Muscle of arm (tissue), 12 donors: Measurements from ENCODE around the gene MGLL. TPM values are rescaled to one million over a fixed set of nuclear protein-coding genes. Genes with fewer than 3 reads are reported as not detected.
A peak's percentile ranks its signal among the peaks of the same experiment; 100 is the strongest.
"Not testable (repeated sequence)": the region's sequence is repeated elsewhere in the genome, so short reads cannot be mapped to it uniquely, and the experiment has no call there.

Experiments
- DNase-seq: peaks from one replicate; pipeline ENCODE4 v3.0.0-alpha.2; 2013
- polyA plus RNA-seq, 12 donors: library from polyadenylated mRNA; unstranded; fragments of 120-200 nt; gene quantifications; one replicate each; pipeline ENCODE4 v1.2.1, GENCODE V29; 2013; ENCODE audit not compliant: insufficient read length in 12 of 12

The MGLL gene
- polyA plus RNA-seq, 12 donors: 16.2 to 29.9 (median 24.6) TPM; not detected in 1

DNA sequence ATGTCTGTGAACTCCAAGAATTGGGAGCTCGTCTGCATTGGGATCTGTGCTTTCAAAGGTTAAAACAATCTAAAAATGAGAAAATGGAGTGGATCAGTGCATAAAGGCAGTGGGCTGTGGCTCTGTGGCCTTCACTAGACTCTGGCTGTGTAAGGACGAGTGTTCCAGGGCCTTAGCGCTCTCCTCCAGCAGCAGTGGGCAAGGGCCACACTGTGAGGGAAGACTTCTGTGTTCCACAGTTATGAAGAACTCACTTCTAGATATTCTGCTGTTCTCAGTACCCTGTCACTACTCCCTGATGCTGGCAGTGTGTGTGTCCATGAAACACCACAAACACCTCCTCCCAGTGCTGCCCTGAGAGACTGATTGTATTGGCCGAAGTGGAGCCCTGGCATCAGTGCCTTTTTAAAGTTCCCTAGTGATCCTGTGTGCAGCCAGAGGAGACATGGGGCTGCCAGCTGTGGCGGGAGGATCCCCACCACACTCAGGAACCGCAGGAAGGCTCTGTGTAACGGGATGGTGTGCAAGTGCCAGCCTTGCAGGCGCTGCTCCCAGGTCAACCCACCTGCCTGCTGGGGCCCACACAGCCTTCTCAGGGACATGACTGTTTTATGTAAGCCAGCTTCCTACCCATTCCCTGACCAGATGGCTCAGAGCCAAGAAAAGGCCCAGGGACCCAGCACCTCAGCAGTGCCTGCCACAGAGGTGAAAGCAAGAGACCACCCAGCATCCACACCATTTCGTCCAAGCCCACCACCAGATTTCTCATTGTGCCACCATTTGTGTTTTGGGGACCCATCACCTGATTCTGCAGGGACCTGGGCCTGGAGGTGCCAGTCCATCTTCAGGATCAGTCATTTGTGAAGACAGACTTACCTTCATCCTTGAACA, 109.2 kb downstream of the MGLL start:
- no peak for DNase-seq

DNA sequence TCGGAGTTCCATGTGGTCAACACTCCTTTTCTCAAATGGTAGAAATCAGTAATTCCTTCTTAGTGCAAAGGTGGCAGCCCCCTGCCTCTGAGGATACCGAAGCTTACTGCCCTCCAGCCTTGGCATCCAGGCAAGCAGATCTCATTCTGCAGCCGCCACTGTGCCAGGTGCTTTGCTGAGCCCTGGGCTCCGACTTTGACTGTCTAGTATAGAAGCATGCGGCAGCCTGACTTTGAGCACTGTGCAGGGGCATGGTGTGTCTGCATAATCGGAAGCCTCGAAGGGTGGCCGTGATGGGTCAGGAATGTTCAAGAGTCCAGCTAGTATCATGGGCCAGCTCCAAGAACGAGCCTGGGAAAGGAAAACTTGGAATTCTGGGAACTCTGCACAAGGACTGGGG, 109.9 kb downstream of the MGLL start:
- no peak for DNase-seq

DNA sequence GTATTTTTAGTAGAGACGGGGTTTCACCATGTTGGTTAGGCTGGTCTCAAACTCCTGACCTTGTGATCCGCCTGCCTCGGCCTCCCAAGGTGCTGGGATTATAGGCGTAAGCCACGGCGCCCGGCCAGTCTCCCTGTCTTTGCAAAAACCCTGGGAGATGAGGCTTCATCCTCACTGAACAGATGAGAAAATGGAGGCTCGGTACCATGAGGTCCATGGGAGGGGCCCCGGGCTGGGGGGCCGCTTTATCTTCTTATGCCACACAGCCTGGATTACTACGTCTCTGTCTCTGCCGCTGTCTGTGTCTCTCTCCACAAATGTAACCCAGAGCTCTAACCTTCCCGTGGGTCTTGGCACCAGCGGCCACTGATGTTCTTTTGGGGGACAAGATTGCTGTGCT, 110.4 kb downstream of the MGLL start:
- DNase-seq: no peak

DNA sequence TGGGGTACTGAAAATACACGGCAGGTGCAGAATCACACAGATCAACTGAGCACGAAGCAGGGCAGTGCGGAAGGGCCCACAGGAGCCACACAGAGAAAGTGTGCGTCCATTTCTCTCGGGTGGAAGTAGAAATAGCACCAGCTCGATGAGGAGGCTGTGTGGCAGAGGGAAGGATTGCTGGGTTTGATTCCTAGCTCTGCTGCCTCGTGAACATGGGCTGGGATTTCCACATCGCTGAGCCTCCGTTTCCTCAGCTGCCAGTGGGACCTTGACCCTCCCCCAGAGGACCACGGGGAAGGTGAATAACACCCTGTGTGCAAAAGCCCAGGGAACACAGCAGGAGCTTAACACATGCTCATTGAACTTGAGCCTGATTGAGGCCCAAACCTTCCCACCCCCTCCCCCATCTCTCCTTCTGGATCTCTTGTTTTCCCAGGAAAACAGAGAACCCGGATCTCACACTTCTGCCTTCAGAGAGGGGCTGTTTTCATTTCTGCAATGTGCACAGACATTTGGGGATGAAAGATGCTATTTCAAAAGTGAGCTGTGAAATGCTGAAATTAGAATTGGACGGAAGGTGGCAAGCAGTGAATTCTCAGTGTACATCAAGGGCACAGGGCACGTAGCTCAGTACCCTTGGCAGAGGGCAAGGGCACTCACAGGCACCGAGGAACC, 111.2 kb downstream of the MGLL start:
- DNase-seq: no peak

DNA sequence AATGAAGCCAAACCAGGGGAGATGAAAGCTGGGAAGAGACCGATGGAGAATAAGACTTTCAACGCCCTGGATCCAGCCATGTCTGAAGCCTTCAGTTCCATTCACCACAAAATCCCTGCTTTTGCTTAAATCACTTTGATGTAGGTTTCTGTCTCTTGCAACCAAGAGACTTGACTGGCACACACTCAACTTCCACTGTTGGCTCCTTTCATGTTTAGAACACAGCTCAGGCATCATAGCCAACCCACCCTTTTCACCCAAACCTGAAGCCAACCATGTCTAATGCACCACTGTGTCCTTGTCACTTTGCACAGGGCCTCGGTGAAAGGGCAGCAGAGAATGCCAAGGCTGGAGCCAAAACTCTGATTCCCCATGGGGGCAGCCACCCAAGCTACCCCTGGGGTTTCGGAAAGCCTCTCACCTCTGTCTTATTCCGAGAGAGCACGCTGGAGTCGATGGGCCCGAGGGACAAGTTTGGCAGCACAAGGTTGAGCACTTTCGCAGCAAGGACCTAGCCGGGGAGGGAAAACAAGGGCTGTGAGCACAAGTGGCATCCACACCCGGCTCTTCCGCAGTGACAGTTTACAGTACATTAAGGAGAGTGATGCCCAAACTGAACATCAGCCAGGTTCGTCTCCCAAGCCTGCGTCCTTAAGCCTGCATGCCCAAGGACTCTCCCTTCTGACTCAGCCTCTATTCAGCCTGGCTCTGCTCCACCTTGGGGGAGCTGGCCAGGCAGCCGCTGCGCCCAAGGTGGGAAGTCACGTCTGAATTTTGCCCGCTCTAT, 112.0 kb downstream of the MGLL start:
- no peak for DNase-seq

DNA sequence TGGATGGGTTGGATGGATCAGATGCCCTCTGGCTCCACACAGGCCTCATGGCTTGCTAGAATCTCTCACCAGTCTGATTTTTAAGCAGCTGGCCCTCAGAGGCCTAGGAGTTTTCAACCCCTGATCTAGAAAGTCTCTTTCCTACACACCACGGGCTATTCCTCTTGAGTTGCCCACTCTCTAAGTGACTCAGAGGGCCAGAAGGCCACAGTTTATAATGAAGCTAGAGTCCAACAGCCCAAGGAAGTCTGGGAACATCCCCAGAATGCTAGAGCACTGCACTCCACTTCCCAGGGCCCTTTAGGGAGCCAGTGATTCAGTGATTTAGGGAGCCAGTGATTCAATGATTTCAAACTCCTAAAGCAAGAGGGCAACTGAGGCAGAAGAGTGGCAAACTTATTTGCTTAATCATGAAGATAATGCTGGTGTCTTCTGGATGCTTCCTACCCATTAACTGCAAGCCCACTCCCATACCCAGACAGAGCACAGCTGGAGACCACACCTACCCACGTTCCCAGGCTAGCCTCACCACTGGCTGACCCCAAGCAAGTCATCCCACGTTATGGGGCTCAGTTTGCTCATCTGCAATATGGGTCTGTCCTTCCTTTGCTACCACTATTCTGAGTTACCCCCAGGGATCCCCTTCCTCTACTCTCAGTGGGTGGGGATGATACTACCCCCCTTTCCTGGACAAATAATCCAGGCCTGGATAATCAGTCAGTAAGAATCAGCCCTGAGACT, 112.8 kb downstream of the MGLL start:
- no peak for DNase-seq

DNA sequence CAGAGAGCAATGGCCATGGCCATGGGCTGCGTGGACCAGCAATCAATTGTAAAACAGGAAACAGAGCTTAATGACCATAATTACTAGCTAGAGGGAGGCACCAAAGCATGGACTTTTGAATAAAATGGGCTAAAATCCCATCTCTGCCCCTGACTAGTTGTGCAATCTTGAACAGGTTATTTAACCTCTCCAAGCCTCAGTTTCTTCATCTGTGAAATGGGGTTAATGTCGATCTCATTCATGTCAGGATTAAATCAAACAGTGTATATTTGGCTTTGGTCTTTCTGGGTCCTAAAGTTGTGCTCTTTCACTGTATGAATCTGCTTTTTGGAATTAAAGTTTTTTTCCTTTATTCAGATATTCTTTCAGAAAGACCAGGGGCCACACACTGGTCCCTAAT, 113.5 kb downstream of the MGLL start:
- no peak for DNase-seq

DNA sequence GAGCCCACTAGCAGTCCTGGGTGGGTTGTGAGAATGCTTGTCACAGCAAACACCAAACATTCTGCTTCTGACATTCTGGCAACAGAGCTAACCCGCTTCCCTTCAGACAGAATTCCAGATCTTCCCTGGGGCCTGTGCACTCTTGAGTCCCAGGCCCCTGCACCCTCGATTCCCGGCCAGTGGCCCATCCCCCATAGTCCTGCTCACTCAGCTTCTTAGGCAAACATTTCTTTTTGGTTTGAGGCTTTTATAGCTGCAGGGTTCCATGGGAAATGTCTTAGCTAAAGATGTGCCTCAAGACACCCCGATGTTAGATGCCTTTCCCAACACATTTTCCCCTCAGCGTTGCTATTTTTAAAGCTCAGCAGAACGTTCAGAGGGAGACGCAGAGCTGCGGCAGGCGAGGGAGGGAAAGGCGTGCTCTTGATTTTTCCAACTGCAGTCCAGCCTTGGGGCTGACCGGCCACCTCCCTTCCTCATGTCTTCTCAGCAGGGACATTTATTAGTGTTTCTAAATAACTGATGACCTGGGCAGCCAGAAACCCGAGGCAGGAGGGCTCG, 114.4 kb downstream of the MGLL start:
- DNase-seq: no peak

DNA sequence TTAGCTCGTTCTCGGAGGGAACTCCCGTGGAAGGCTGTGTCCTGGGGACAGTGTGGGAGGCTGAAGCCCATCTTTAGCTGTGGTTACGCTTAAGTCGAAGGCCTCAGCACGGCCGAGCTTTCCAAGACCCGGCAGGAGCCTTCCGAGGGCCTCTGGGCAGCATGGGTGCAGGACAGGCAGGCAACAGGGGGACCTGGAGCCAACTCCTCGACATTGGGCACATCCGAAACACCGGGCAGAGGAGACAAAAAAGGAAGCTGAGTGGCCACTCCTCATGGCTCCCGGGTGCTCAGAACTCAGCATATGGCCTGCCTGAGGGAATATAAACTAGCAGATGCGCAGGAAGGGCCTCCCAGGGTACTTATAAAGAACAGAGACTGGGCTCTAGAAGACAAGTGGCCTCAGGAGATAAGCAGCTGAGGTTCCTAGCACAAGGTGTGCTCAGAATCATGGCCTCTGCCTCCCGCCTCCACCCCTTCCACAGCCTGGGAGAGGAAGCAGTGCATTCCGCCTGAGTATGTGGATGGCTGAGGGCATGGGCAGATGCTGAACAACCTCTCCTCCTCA, 115.4 kb downstream of the MGLL start:
- no peak for DNase-seq

DNA sequence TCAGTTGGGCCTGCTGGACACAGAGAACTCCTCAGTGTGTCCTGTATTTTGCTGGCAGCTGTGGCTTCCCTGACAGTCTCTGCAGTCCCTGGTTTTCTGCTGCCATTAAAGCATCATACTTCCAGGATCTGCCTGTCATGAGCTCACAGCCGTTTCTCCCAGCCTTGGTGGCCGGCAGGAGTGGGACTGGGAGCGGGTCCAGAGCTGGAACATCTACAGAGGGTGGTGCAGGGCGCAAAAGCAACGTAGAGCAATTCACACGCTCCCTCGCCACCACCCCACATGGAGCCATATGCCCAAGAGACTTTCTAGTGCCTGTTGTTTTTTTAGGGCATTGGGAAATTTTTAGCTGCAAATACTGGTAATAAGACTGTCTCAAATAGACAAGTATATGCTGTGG, 116.0 kb downstream of the MGLL start:
- DNase-seq: no peak

DNA sequence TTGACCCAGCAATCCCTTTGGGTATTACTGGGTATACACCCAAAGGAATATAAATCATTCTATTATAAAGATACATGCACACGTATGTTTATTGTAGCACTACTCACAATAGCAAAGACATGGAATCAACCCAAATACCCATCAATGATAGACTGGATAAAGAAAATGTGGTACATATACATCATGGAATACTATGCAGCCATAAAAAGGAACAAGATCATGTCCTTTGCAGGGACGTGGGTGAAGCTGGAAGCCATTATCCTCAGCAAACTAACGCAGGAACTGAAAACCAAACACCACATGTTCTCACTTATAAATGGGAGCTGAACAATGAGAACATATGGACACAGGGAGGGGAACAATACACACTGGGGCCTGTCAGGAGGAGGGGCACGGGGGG, 117.5 kb downstream of the MGLL start:
- DNase-seq: not testable (repeated sequence)

DNA sequence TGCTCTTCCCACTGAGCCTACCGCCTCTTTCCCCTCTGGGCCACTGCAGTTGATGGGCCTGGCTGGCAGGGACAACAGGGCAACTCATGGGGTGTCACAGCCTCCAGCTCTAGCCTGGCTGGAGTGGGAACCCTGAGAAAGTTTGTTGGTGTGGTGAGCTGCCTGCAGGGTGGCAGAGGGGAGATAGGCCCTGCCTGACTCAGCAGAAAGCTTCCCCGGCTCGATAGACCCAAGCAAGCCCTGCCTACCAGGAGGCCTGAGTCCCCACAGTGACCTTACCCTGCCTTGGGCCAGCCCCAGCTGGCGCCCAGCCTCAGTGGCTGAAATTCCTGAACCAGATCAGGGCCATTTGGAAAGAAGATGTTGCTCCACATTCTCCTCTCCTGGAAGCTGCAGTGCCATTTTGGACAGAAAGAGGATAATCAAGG, 120.2 kb downstream of the MGLL start:
- DNase-seq: no peak

DNA sequence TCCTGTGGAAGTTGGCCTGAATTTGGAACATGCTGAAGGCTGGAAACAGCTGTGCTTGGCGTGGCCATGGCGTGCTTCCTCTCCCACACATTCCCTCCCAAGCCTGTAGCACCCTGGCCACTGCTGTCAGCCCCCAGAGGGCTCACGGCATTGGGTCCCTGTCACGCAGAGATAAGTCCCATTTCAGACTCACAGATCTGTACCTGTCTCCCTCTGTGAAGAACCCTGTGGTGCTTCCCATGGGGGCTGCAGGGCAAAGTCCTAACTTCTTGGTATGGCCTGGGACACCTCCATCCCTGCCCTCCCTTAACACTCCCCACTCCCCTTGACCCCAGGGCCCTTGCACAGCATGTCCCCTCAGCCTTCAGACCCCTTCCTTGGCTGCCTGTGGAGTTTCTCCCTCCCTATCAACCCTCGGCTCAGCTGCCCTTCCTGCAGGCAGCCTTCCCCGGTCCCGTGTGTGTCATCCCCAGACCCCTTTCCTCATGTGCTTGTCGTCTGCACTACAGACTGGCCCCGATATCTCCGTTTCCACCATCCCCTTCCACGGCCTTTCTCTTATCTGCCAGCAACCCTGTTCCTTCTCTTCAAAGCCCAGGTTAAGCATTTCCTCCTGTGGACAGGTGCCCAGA, 120.9 kb downstream of the MGLL start:
- no peak for DNase-seq

DNA sequence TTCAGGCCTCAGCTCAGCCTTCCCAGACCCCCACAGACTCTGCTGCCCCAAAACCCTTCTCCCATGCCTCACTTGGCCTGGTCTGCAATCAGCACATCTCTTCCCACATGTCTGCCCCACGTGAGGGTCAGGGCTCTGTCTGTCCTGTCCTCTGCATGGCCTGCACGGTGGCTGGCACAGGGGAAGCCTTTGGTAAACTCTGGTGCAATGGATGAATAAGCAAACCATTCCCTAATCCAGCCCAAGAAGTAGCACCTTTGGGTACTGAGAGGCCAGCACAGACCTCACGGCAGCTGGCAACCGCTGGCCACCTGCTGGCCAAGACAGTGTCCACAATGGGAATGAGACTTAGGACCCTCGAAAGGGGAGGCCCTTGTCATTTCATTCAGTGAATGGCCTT, 121.9 kb downstream of the MGLL start:
- DNase-seq: no peak

DNA sequence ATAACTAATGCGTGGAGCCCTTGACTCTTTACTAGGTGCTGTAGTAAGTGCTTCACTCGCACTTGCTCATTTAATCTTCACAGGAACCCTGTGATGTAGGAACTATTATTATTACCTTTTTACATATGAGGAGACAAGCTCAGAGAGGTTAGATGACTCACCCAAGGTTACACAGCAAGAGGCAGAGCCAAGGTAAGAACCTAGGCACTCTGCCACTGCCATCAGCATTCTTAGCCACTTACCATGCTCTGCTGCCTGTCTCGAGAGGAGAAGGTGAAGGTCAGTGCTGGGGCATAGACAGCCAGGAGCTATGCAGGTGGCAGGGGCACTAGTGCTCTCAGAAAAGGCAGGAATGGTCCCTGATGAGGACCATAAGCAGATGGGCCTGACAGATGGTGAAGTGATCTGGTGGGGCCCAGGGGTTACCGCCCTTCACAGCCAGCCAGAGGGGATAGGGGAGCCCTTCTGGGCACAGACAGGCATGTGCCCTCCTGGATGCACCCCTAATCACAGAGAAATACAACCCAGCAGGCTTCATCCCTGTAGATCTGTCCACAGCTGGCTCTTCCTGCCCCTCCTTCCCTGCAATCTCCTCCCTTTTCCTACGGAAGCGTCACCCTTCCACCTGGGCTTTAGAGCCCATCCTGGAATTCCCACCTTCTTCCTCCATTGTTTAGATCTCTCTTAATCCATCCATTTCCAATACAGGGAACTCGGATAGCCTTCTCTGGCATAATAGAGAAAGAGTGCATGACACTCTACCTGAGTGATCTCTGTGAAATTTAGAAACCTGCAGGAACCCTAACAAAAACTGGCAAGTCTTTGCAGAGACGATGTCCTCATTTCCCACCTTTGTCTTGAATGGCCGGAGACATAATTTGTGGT, 122.7 kb downstream of the MGLL start:
- DNase-seq: no peak

DNA sequence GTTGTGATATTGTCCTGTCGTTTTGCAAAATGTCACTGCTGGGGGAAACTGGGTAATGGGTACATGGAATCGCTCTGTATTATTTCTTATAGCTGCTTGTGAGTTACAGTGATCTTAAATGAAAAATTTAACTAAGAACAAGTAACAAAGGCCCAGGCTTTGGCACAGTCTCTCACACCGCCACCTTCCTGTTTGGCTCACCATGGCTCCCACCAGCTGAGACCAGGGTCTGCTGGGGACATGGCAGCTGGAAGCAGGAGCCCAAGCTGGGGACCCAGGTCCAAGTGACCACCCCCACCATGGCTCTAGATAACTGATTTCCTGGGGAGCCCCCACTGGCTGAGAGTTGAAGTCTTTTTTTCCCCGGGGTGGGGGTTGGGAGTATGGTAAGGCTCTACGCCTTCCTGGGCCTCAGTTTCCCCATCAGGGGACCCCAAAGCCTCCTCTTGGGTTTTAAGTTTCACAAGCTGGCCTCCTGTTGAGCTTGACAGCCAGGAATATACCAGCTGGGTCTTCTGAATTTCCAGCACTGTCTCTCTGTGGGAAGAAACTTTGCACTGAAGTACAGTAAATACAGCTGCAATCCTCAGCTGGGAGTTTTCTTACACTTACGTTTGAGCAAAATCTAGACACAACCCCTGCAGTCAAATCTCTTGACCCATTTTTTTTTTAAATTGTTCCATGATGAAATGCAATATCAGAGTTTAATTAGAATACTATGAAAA, 123.5 kb downstream of the MGLL start:
- peak; percentile 61 for DNase-seq

DNA sequence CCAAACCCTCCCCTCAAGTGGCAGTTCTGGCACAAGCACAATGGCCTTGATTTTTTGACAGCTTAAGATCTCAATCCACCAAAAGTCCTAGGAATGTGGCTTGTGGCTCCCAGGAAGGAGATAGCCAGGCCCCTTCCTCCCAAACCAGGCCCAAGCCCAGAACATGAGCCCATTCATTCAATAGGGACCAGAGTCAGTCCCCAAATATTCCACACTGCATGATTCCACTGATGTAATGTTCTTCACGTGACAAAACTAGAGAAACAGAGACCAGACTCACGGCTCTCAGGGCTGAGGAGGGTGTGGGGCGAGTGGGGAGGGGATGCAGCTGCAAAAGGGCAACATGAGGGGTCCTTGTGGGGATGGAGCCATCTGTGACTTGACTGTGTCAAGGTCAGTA, 124.0 kb downstream of the MGLL start:
- peak; percentile 63 for DNase-seq

DNA sequence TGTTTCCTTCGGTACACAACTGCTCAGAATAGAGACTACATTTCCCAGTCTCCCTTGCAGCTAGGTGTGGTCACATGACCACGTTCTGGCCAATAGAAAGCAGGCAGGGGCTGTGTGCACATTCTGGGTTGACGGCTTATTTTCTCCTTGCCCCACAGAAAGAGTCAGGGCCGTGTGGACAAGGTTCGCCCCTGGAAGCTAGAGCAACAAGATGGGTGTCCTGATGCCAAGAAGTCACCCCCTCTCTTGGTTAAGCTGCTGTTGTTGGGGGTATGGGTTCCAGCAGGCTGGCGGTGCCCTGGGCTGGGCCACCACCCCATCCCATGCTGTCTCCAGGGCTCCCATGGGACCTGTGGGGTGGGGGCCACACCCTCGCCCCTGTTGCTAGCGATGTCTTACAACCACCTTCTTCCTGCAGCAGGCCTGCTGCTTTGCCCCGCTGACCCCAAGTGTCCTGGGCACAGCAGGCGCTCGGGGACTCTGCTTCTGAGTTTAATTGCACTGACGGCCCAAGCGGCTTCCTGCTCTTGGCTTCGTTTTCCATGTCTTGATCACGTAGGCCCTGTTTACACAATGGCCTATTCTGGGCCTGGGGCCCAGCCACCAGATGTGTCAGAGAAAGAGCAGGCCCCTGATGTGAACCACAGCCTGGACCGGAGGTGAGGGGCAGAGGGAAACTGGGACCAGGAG, 124.6 kb downstream of the MGLL start:
- DNase-seq: peak; percentile 92
